Uterus (tissue), 2 donors: ENCODE data around the gene TMEM131.

Experiments
- CTCF ChIP-seq, 4 experiments: fragments of 200-600 bp in 2 of 4; fragments of 450-650 bp in 2 of 4; sonication (generic) in 2 of 4; IDR thresholded peaks; one replicate each; pipeline ENCODE4 v1.5.1; 2016 to 2019; ENCODE audit warnings: antibody characterized with exemption in 4 of 4, mild to moderate bottlenecking in 2 of 4, moderate library complexity in 1 of 4
- POLR2A ChIP-seq, 2 donors: fragments of 450-650 bp; IDR thresholded peaks; one replicate each; pipeline ENCODE4 v1.6.1; 2016; ENCODE audit warnings: antibody characterized with exemption in 2 of 2, mild to moderate bottlenecking in 1 of 2, moderate library complexity in 1 of 2

- TF ChIP-seq CTCF (IDR thresholded peaks at IDR 0.05) (no peak), POLR2A (IDR thresholded peaks at IDR 0.05) (no peak)
Measured at GRCh38 chr2:97999536-97999935, 3.8 kb upstream of the TMEM131 start.
